ENCODE measurements around the gene ADCK2.
"Not testable (repeated sequence)": the region's sequence is repeated elsewhere in the genome, so short reads cannot be mapped to it uniquely, and the experiment has no call there.

The ADCK2 gene

GRCh38 chr7:140674356-140674800, 1.6 kb downstream of the ADCK2 start:
- no peak for DNase-seq (ENCODE audit: low read depth, low spot score)

GRCh38 chr7:140674899-140675701, 2.4 kb downstream of the ADCK2 start:
- no peak for DNase-seq (ENCODE audit: low read depth, low spot score)

GRCh38 chr7:140675726-140676125, 3.0 kb downstream of the ADCK2 start:
- DNase-seq (ENCODE audit: low read depth, low spot score), result no peak

GRCh38 chr7:140676306-140676705, 3.6 kb downstream of the ADCK2 start:
- no peak for DNase-seq (ENCODE audit: low read depth, low spot score)

GRCh38 chr7:140676956-140677355, 4.2 kb downstream of the ADCK2 start:
- not testable (repeated sequence) for DNase-seq (ENCODE audit: low read depth, low spot score)

- no peak for DNase-seq (ENCODE audit: low read depth, low spot score)
Measured at GRCh38 chr7:140677496-140677895, 4.8 kb downstream of the ADCK2 start.

- no peak for DNase-seq (ENCODE audit: low read depth, low spot score)
Measured at GRCh38 chr7:140678081-140678815, 5.5 kb downstream of the ADCK2 start.

- DNase-seq (ENCODE audit: low read depth, low spot score), result no peak
Measured at GRCh38 chr7:140678816-140679130, 6.0 kb downstream of the ADCK2 start.

- DNase-seq (ENCODE audit: low read depth, low spot score), result no peak
Measured at GRCh38 chr7:140679186-140679585, 6.4 kb downstream of the ADCK2 start.

GRCh38 chr7:140680886-140681285, 8.1 kb downstream of the ADCK2 start:
- no peak for DNase-seq (ENCODE audit: low read depth, low spot score)

- no peak for DNase-seq (ENCODE audit: low read depth, low spot score)
Measured at GRCh38 chr7:140681766-140682165, 9.0 kb downstream of the ADCK2 start.

GRCh38 chr7:140683657-140684056, 10.9 kb downstream of the ADCK2 start:
- no peak for DNase-seq (ENCODE audit: low read depth, low spot score)

- no peak for DNase-seq (ENCODE audit: low read depth, low spot score)
Measured at GRCh38 chr7:140684066-140684950, 11.6 kb downstream of the ADCK2 start.

- no peak for DNase-seq (ENCODE audit: low read depth, low spot score)
Measured at GRCh38 chr7:140685407-140686087, 12.8 kb downstream of the ADCK2 start.

- DNase-seq (ENCODE audit: low read depth, low spot score), result no peak
Measured at GRCh38 chr7:140686921-140687320, 14.2 kb downstream of the ADCK2 start.

- DNase-seq (ENCODE audit: low read depth, low spot score), result no peak
Measured at GRCh38 chr7:140688341-140688740, 15.6 kb downstream of the ADCK2 start.

- DNase-seq (ENCODE audit: low read depth, low spot score), result no peak
Measured at GRCh38 chr7:140689199-140690152, 16.7 kb downstream of the ADCK2 start.

- DNase-seq (ENCODE audit: low read depth, low spot score), result no peak
Measured at GRCh38 chr7:140691376-140692045, 18.8 kb downstream of the ADCK2 start.

- DNase-seq (ENCODE audit: low read depth, low spot score), result not testable (repeated sequence)
Measured at GRCh38 chr7:140693849-140694248, 21.1 kb downstream of the ADCK2 start.

- DNase-seq (ENCODE audit: low read depth, low spot score), result no peak
Measured at GRCh38 chr7:140694592-140694991, 21.8 kb downstream of the ADCK2 start.

Measured in activated CD4-positive, CD25-positive, alpha-beta regulatory T cell treated with anti-CD3 and anti-CD28 coated beads, Interleukin-2, amount 50 U/mL, for 16 hours (primary cell).